Measurements from ENCODE around the gene RFX8. TPM values are rescaled to one million over a fixed set of nuclear protein-coding genes. Genes with fewer than 3 reads are reported as not detected.

The RFX8 gene
- total RNA-seq = 1.2 and 2.0 TPM in 2 replicates

GRCh38 chr2:101474731-101475384, at the start of gene RFX8:
TSS of gene RFX8 (minus strand) at chr2:101475112. CDS start at chr2:101466848, 8,264 bp downstream.

GRCh38 chr2:101387151-101387834, 87.6 kb downstream of the RFX8 start, which contains the start of gene CREG2:
TSS of gene CREG2 (minus strand) at chr2:101387503. CDS start at chr2:101387457, 46 bp downstream.

Other genes starting within 250 kb of the RFX8 start
- gene CNOT11, start 222.2 kb downstream of the RFX8 start, total RNA-seq = 63.7 and 69.9 TPM in 2 replicates
- gene RNF149, start 166.4 kb downstream of the RFX8 start, total RNA-seq = 120 and 137 TPM in 2 replicates
- 0.57 and 1.5 TPM in 2 replicates for gene CREG2, start 87.6 kb downstream of the RFX8 start, total RNA-seq
- gene MAP4K4, start 222.6 kb upstream of the RFX8 start, total RNA-seq = 520 and 566 TPM in 2 replicates